K562 (cell line): ENCODE measurements around the gene GYS1. TPM values are rescaled to one million over a fixed set of nuclear protein-coding genes. Genes with fewer than 3 reads are reported as not detected.
A peak's percentile ranks its signal among the peaks of the same experiment; 100 is the strongest.

ENCODE experiments used
- ATAC-seq: fragments of 200-7000 bp; cut with Tn5 transposase; 3 replicates; pipeline ENCODE4 v1.9.1; 2020; ENCODE audit warnings: moderate library complexity
- BruUV-seq: library from RNA; stranded (reverse); fragments of 400-500 nt; replicated peaks from 2 replicates; lab custom pipeline; 2021; lab: Mats Ljungman, UMichigan
- CTCF ChIA-PET: fragments of 300-600 bp; formaldehyde crosslinking; extraction: SDS; loops from one replicate; lab custom pipeline; 2021; ENCODE audit warnings: low intra/inter-chr PET ratio; lab: Yijun Ruan, JAX
- POLR2A ChIA-PET: fragments of 300-600, 350-650 bp; sonication (Branson Sonifier 250); formaldehyde crosslinking; extraction: SDS; loops from one replicate; lab custom pipeline; 2021; ENCODE audit warnings: antibody characterized with exemption, inconsistent platforms; lab: Yijun Ruan, JAX
- DNase-seq, 4 experiments: peaks; one replicate each; pipeline versions ENCODE4 v3.0.0 to v3.0.0-alpha.2; 2011 to 2018; ENCODE audit warnings: low spot score in 3 of 4, mixed read lengths in 3 of 4; ENCODE audit errors: extremely low read depth in 1 of 4
- FAIRE-seq: peaks from 2 replicates; lab custom pipeline; 2011; peaks lifted over from hg19 to GRCh38; lab: Jason Lieb, UNC
- H2AFZ ChIP-seq: 2 replicates; pipeline ENCODE4 v1.6.0; 2011; ENCODE audit warnings: low read depth, low read length, control low read depth, inconsistent platforms
- H3K27ac ChIP-seq: fragments of 200-600 bp; 3 replicates; pipeline ENCODE4 v1.8.0; 2011; ENCODE audit warnings: low read depth, mild to moderate bottlenecking, control low read depth, inconsistent platforms, low read length, moderate library complexity, mixed read lengths; ENCODE audit errors: extremely low read depth
- H3K27me3 ChIP-seq, 2 experiments: fragments of 300-600 bp in 1 of 2; 2 replicates in 1 of 2; 3 replicates in 1 of 2; pipeline versions ENCODE4 v1.6.0 to v1.8.0; 2011; ENCODE audit warnings: inconsistent platforms in 2 of 2, low read length in 2 of 2, mild to moderate bottlenecking in 1 of 2, mixed read lengths in 1 of 2, moderate library complexity in 1 of 2; ENCODE audit not compliant: control insufficient read depth in 2 of 2, insufficient read depth in 2 of 2
- H3K36me3 ChIP-seq: fragments of 300-600 bp; 3 replicates; pipeline ENCODE4 v1.8.0; 2011; ENCODE audit warnings: mild to moderate bottlenecking, low read length, inconsistent platforms; ENCODE audit not compliant: control insufficient read depth, insufficient read depth
- H3K4me1 ChIP-seq, 2 experiments: fragments of 200-600 bp in 1 of 2; replicated peaks in 1 of 2; 2 replicates in 1 of 2; 3 replicates in 1 of 2; pipeline versions ENCODE4 v1.5.1 to v1.8.0; 2011; ENCODE audit warnings: inconsistent platforms in 2 of 2, low read length in 2 of 2, mild to moderate bottlenecking in 1 of 2, mixed read lengths in 1 of 2, moderate library complexity in 1 of 2; ENCODE audit not compliant: control insufficient read depth in 2 of 2, insufficient read depth in 2 of 2
- H3K4me2 ChIP-seq: 2 replicates; pipeline ENCODE4 v1.6.1; 2011; ENCODE audit warnings: low read length, control low read depth, inconsistent platforms, mixed read lengths; ENCODE audit not compliant: insufficient read depth
- H3K4me3 ChIP-seq: fragments of 200-600 bp; sonication (generic), shearing (Covaris generic); 2 replicates; pipeline ENCODE4 v1.5.1; 2016; ENCODE audit warnings: control low read depth, inconsistent platforms
- H3K79me2 ChIP-seq: fragments of 200-600 bp; 3 replicates; pipeline ENCODE4 v1.8.0; 2011; ENCODE audit warnings: low read length, inconsistent platforms; ENCODE audit not compliant: control insufficient read depth, insufficient read depth
- H3K9ac ChIP-seq, 2 experiments: 2 replicates each; pipeline versions ENCODE4 v1.6.0 to v1.6.1; 2011; ENCODE audit warnings: low read depth in 2 of 2, low read length in 2 of 2, control low read depth in 1 of 2, inconsistent platforms in 1 of 2, mild to moderate bottlenecking in 1 of 2, mixed read lengths in 1 of 2; ENCODE audit not compliant: insufficient read depth in 1 of 2
- H3K9me1 ChIP-seq: one replicate; pipeline ENCODE4 v1.6.0; 2011; ENCODE audit warnings: inconsistent platforms, mild to moderate bottlenecking, low read length, moderate library complexity; ENCODE audit not compliant: control insufficient read depth, insufficient read depth
- H3K9me3 ChIP-seq: replicated peaks from 2 replicates; pipeline ENCODE4 v1.5.1; 2011; ENCODE audit warnings: low read depth, low read length, inconsistent platforms; ENCODE audit not compliant: control insufficient read depth, insufficient read depth
- H4K20me1 ChIP-seq: replicated peaks from 2 replicates; pipeline ENCODE4 v1.6.1; 2011; ENCODE audit warnings: low read length, inconsistent platforms, mixed read lengths; ENCODE audit not compliant: control insufficient read depth, insufficient read depth
- CREM ChIP-seq: IDR thresholded peaks from 2 replicates; pipeline ENCODE4 v1.6.1; 2014; ENCODE audit warnings: antibody characterized with exemption, low read depth
- DACH1 ChIP-seq: fragments of 450-650 bp; IDR thresholded peaks from 2 replicates; pipeline ENCODE4 v1.6.1; 2018; ENCODE audit not compliant: partially characterized antibody
- HCFC1 ChIP-seq: IDR thresholded peaks from 2 replicates; pipeline ENCODE4 v1.6.1; 2012; ENCODE audit warnings: low read depth, low read length, improper control_type of control experiment
- NR2C1 ChIP-seq, 2 experiments: fragments of 450-650 bp; IDR thresholded peaks; 2 replicates each; pipeline ENCODE4 v1.6.1; 2017; ENCODE audit warnings: mild to moderate bottlenecking in 2 of 2, antibody characterized with exemption in 1 of 2, inconsistent platforms in 1 of 2, missing compliant biosample characterization in 1 of 2, missing genetic modification characterization in 1 of 2
- POU5F1 ChIP-seq: fragments of 150-350 bp; IDR thresholded peaks from 2 replicates; pipeline ENCODE4 v1.6.1; 2014; ENCODE audit warnings: borderline replicate concordance, low read length, low read depth, mild to moderate bottlenecking; ENCODE audit not compliant: partially characterized antibody
- RBM22 ChIP-seq: fragments of 200-400 bp; formaldehyde crosslinking; IDR thresholded peaks from 2 replicates; pipeline ENCODE4 v1.6.1; 2018; ENCODE audit warnings: low read length, low read depth; ENCODE audit not compliant: poor library complexity, severe bottlenecking
- SIX5 ChIP-seq, 2 experiments: IDR thresholded peaks; 2 replicates each; pipeline ENCODE4 v1.6.1; 2011; ENCODE audit warnings: low read length in 2 of 2, borderline replicate concordance in 1 of 2, low read depth in 1 of 2, mild to moderate bottlenecking in 1 of 2, moderate library complexity in 1 of 2; ENCODE audit not compliant: insufficient read depth in 1 of 2
- TEAD1 ChIP-seq, 2 experiments: fragments of 450-650 bp in 1 of 2; sonication (generic) in 1 of 2; formaldehyde crosslinking; IDR thresholded peaks; 2 replicates each; pipeline versions ENCODE4 v1.4.0 to v1.8.0; 2020 to 2022; ENCODE audit warnings: mild to moderate bottlenecking in 2 of 2, missing genetic modification reagents in 1 of 2
- ZFP36 ChIP-seq: fragments of 150-350 bp; IDR thresholded peaks from 2 replicates; pipeline ENCODE4 v1.6.1; 2018; ENCODE audit warnings: low read length, low read depth; ENCODE audit not compliant: partially characterized antibody
- ZNF143 ChIP-seq: sonication (generic); formaldehyde crosslinking; IDR thresholded peaks from 2 replicates; pipeline ENCODE4 v1.9.0; 2022; ENCODE audit warnings: mild to moderate bottlenecking, missing genetic modification reagents
- ZNF184 ChIP-seq: sonication (generic); formaldehyde crosslinking; IDR thresholded peaks from 2 replicates; pipeline ENCODE4 v1.5.0; 2020; ENCODE audit warnings: missing genetic modification reagents
- ZNF589 ChIP-seq: fragments of 200-800 bp; sonication (Bioruptor generic); IDR thresholded peaks from 2 replicates; pipeline ENCODE4 v1.6.1; 2016; ENCODE audit warnings: low read depth, missing genetic modification characterization, missing compliant biosample characterization
- WGBS: fragments of 100-300 bp; shearing (Covaris generic); methylation state at CpG from one replicate; pipeline ENCODE4 v1.1.6; 2016; ENCODE audit warnings: low coverage, mixed read lengths; ENCODE audit not compliant: insufficient coverage; ENCODE audit errors: missing lambda C conversion rate; 5-methylcytosine and 5-hydroxymethylcytosine counted together
- in situ Hi-C: fragments of 300-500 bp; cut with MboI; formaldehyde crosslinking; loops from 4 replicates; pipeline ENCODE4 v1.15.0; 2018; ENCODE audit warnings: inconsistent platforms, mixed read lengths
- intact Hi-C: fragments of 100-400 bp; cut with micrococcal nuclease; formaldehyde crosslinking; loops from 2 replicates; pipeline ENCODE4 v1.14.2; 2022
- polyA plus RNA-seq, 8 experiments: library from polyadenylated mRNA; depleted of rRNA in 4 of 8; stranded (reverse) in 5 of 8; unstranded in 3 of 8; fragments of >200 nt; fragmentation: Nextera tagmentation in 2 of 8; fragmentation: Illumina TruSeq in 1 of 8; extraction: Ambion mirVana in 2 of 8; extraction: Trizol in 1 of 8; gene quantifications; 2 replicates each; pipeline versions ENCODE4 v1.2.1 to v1.2.3, GENCODE V29; 2011 to 2014; ENCODE audit warnings: inconsistent platforms in 1 of 8, missing spikeins in 1 of 8
- total RNA-seq, 7 experiments: library from RNA; depleted of rRNA in 6 of 7; stranded (reverse); fragments of >200 nt in 6 of 7; fragmentation: Illumina TruSeq in 2 of 7; extraction: Trizol in 2 of 7; gene quantifications; 2 replicates each; pipeline versions ENCODE4 v1.2.1 to v1.2.3, GENCODE V29; 2011 to 2021; ENCODE audit warnings: low replicate concordance in 1 of 7
- TF ChIP-seq, protein P1 (sequence below), 2 experiments: fragments of 450-650 bp; IDR thresholded peaks; 2 replicates each; pipeline ENCODE4 v1.6.1; 2018; ENCODE audit warnings: mild to moderate bottlenecking in 2 of 2, low read depth in 1 of 2; ENCODE audit not compliant: partially characterized antibody in 2 of 2
- TF ChIP-seq, protein P2 (sequence below): fragments of 450-650 bp; formaldehyde crosslinking; IDR thresholded peaks from 2 replicates; pipeline ENCODE4 v1.4.0; 2020; ENCODE audit warnings: mild to moderate bottlenecking, mixed read lengths

The GYS1 gene
- total and polyA plus RNA-seq, 9 of the 15 experiments (the other 6 are each of a cell fraction or from before 2014, with no cell fraction given): 1.9 to 31.1 (median 15.2) TPM

DNA sequence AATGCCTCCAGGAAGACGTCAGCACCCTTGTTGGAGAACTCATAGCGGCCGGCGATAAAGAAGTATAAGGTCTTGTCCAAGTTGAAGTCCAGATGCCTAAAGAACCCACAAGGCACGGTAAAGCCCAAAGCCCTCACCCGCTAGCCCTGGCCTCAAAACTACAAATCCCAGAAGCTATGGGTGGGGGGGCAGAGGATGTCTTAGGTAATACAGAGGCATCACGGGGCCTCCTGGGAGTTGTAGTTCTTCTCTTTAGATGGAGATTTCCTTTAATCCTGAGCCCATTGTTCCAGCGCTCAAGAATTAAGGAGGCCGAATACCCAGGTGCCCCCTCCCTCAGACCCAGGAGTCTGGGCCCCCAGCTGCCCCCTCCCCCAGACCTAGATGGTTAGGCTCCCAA lies 10.8 kb downstream of the GYS1 start:
- Histone ChIP-seq H2AFZ (no peak overlapping the region), H3K36me3 (peaks cover 56% of the 10 kb centered on the region; the same call in 2 of the 3 replicates), H3K27me3 (no peaks in the 10 kb centered on the region), H4K20me1 (no peaks in the 10 kb centered on the region), H3K4me2 (no peak overlapping the region), H3K9me1 (no peaks in the 10 kb centered on the region), H3K79me2 (no peaks in the 10 kb centered on the region), H3K4me1 (peaks cover 2 to 4% of the 10 kb centered on the region in 2 experiments; a peak in 2 of 5 replicates), H3K9me3 (no peaks in the 10 kb centered on the region), H3K9ac (no peak overlapping the region)
- intact Hi-C loops: no loop called here
- no peak for ATAC-seq
- WGBS: 94% methylated on average over 9 of the region's 9 CpGs
- TF ChIP-seq ZNF589 (CRISPR knock-in tag) (no peak), POU5F1 (no peak), HCFC1 (peak; percentile 78), ZFP36 (no peak), SIX5 (IDR thresholded peaks at IDR 0.05; ENCODE audit: borderline replicate concordance in 1 of 2, insufficient read depth in 1 of 2, low read depth in 1 of 2, low read length in 2 of 2) (peak; percentile 63 to 76; a peak in 3 of 4 replicates), ZNF184 (CRISPR knock-in tag) (no peak), TEAD1 (CRISPR knock-in tag; IDR thresholded peaks at IDR 0.05) (no peak), CREM (peak; percentile 34; the same call in 1 of the 2 replicates), NR2C1 (IDR thresholded peaks at IDR 0.05) (peak; percentile 56), NR2C1 (tag; IDR thresholded peaks at IDR 0.05) (peak; percentile 63), RBM22 (no peak), ZNF143 (peak; percentile 67), DACH1 (no peak)
- TF ChIP-seq, protein P1, sequence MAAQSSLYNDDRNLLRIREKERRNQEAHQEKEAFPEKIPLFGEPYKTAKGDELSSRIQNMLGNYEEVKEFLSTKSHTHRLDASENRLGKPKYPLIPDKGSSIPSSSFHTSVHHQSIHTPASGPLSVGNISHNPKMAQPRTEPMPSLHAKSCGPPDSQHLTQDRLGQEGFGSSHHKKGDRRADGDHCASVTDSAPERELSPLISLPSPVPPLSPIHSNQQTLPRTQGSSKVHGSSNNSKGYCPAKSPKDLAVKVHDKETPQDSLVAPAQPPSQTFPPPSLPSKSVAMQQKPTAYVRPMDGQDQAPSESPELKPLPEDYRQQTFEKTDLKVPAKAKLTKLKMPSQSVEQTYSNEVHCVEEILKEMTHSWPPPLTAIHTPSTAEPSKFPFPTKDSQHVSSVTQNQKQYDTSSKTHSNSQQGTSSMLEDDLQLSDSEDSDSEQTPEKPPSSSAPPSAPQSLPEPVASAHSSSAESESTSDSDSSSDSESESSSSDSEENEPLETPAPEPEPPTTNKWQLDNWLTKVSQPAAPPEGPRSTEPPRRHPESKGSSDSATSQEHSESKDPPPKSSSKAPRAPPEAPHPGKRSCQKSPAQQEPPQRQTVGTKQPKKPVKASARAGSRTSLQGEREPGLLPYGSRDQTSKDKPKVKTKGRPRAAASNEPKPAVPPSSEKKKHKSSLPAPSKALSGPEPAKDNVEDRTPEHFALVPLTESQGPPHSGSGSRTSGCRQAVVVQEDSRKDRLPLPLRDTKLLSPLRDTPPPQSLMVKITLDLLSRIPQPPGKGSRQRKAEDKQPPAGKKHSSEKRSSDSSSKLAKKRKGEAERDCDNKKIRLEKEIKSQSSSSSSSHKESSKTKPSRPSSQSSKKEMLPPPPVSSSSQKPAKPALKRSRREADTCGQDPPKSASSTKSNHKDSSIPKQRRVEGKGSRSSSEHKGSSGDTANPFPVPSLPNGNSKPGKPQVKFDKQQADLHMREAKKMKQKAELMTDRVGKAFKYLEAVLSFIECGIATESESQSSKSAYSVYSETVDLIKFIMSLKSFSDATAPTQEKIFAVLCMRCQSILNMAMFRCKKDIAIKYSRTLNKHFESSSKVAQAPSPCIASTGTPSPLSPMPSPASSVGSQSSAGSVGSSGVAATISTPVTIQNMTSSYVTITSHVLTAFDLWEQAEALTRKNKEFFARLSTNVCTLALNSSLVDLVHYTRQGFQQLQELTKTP (IDR thresholded peaks at IDR 0.05; ENCODE audit: low read depth in 1 of 2, partially characterized antibody in 2 of 2): peak in 1 of 2 experiments; percentile 89
- TF ChIP-seq, protein P2, sequence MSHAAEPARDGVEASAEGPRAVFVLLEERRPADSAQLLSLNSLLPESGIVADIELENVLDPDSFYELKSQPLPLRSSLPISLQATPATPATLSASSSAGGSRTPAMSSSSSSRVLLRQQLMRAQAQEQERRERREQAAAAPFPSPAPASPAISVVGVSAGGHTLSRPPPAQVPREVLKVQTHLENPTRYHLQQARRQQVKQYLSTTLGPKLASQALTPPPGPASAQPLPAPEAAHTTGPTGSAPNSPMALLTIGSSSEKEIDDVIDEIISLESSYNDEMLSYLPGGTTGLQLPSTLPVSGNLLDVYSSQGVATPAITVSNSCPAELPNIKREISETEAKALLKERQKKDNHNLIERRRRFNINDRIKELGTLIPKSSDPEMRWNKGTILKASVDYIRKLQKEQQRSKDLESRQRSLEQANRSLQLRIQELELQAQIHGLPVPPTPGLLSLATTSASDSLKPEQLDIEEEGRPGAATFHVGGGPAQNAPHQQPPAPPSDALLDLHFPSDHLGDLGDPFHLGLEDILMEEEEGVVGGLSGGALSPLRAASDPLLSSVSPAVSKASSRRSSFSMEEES (CRISPR knock-in tag): no peak
- TF ChIP-seq, all 486 proteins: peak for 6
- FAIRE-seq (no peak), DNase-seq (no peak)
- Histone ChIP-seq H3K27ac (no peak overlapping the region), H3K4me3 (no peak overlapping the region)
- CTCF ChIA-PET: no interaction called here
- no TSS peak for BruUV-seq
- in situ Hi-C loops: no loop called here
- POLR2A ChIA-PET: interaction anchor here (2.6 kb wide), 1 partner anchor 15 kb away, joined by 17 read pairs; no protein-coding TSS in a partner anchor
